ENCODE results near the gene JPH4. TPM values are rescaled to one million over a fixed set of nuclear protein-coding genes. Genes with fewer than 3 reads are reported as not detected.

Gene JPH4
- total and polyA plus RNA-seq, 2 of the 8 experiments (the other 6 are each of a cell fraction or from before 2014, with no cell fraction given): 23.9 to 46.7 TPM

GRCh38 chr14:23543403-23543802, 35.2 kb downstream of the JPH4 start:
- H4K5ac ChIP-seq (ENCODE audit: insufficient read length, low read depth, low read length): no peak overlapping the region
- H3K23me2 ChIP-seq (ENCODE audit: low read depth, low read length): peaks cover 16% of the 10 kb centered on the region
- FAIRE-seq: no peak
- no peak overlapping the region for H3K18ac ChIP-seq (ENCODE audit: extremely low read depth, low read length)
- H2BK12ac ChIP-seq (ENCODE audit: low read depth, low read length): peak overlapping the region; percentile 64; the same call in 1 of the 2 replicates
- POLR2A ChIA-PET (ENCODE audit: partially characterized antibody): interaction anchor here (31.9 to 52.7 kb wide), 3 partner anchors 4 to 65 kb away, joined by 944 to 1523 read pairs (median 1523); partner anchors contain the start of genes AP1G2, NGDN, THTPA and ZFHX2
- TF ChIP-seq RAD21 (IDR thresholded peaks at IDR 0.05 in 1 of 2, conservative IDR thresholded peaks at IDR 0.05 in 1 of 2; ENCODE audit: low read depth in 2 of 2, low read length in 2 of 2): no peak
- TF ChIP-seq RXRA (IDR thresholded peaks at IDR 0.05; ENCODE audit: insufficient read depth, low read depth, low read length): no peak
- TF ChIP-seq KDM1A (IDR thresholded peaks at IDR 0.05; ENCODE audit: borderline replicate concordance, low read length): no peak
- TF ChIP-seq KDM4A (IDR thresholded peaks at IDR 0.05; ENCODE audit: low read depth, low read length, severe bottlenecking): no peak
- no peak for TF ChIP-seq CBX5 (IDR thresholded peaks at IDR 0.05; ENCODE audit: low read depth, low read length)
- TF ChIP-seq POLR2A (IDR thresholded peaks at IDR 0.05; ENCODE audit: control extremely low read depth in 1 of 2, low read depth in 2 of 2, low read length in 2 of 2): no peak
- H4K20me1 ChIP-seq (replicated peaks in 1 of 2; ENCODE audit: control insufficient read depth in 1 of 2, insufficient read depth in 2 of 2, low read length in 2 of 2): no peaks in the 10 kb centered on the region
- CTCF ChIA-PET (ENCODE audit: partially characterized antibody): interaction anchor here (1.1 to 70.5 kb wide), 4 partner anchors 9 to 163 kb away, joined by 3 to 2092 read pairs (median 1314); partner anchors contain the start of genes AP1G2, NGDN, THTPA and ZFHX2
- H3K27ac ChIP-seq (ENCODE audit: low read depth, low read length): no peak overlapping the region
- H3K79me2 ChIP-seq (ENCODE audit: control insufficient read depth in 1 of 2, insufficient read depth in 2 of 2, low read length in 2 of 2): peaks cover 3 to 51% of the 10 kb centered on the region in 2 experiments; a peak in 2 of 4 replicates
- peaks cover 33 to 53% (median 41%) of the 10 kb centered on the region in 4 experiments for H3K4me1 ChIP-seq (replicated peaks in 1 of 4; ENCODE audit: control insufficient read depth in 3 of 4, insufficient read depth in 4 of 4, low read length in 3 of 4)
- peak overlapping the region; percentile 84; the same call in 1 of the 2 replicates for H2BK5ac ChIP-seq (ENCODE audit: low read depth, low read length)
- no peak overlapping the region for H3K4me2 ChIP-seq (ENCODE audit: insufficient read depth in 1 of 2, low read depth in 2 of 2, low read length in 2 of 2)
- H4K8ac ChIP-seq (ENCODE audit: extremely low read depth, insufficient read depth, low read length): no peak overlapping the region
- no peak overlapping the region for H3K4me3 ChIP-seq (ENCODE audit: extremely low read depth in 1 of 4, insufficient read depth in 2 of 4, low read depth in 3 of 4, low read length in 4 of 4)
- no peaks in the 10 kb centered on the region for H3K9me3 ChIP-seq (ENCODE audit: insufficient read depth in 2 of 2, low read depth in 1 of 2, low read length in 1 of 2)
- H3K36me3 ChIP-seq (ENCODE audit: control insufficient read depth in 2 of 4, insufficient read depth in 4 of 4, low read length in 3 of 4): peaks cover 0 to 16% (median 3%) of the 10 kb centered on the region in 4 experiments; a peak in 4 of 8 replicates
- WGBS, 2 experiments (ENCODE audit: extremely low coverage in 1 of 2, insufficient coverage in 1 of 2, insufficient read length in 1 of 2, insufficient replicate concordance in 2 of 2, low coverage in 1 of 2, low lambda C conversion rate in 2 of 2, missing lambda C conversion rate in 1 of 2): 92% methylated on average over 5 of the region's 5 CpGs; no CpG with 5 or more reads in 1 of the 2 experiments
- H2BK15ac ChIP-seq (ENCODE audit: low read length): no peak overlapping the region; the same call in 1 of the 2 replicates
- H3K9ac ChIP-seq (replicated peaks in 1 of 4; ENCODE audit: extremely low read depth in 1 of 4, low read depth in 3 of 4, low read length in 3 of 4): no peak overlapping the region
- H3K27me3 ChIP-seq (replicated peaks in 1 of 4; ENCODE audit: control insufficient read depth in 3 of 4, extremely low read depth in 1 of 4, insufficient read depth in 3 of 4, low read length in 3 of 4): no peaks in the 10 kb centered on the region
- peak overlapping the region; percentile 37 for H3K4ac ChIP-seq (replicated peaks; ENCODE audit: insufficient read length, low read depth, low read length)
- H2AK5ac ChIP-seq (ENCODE audit: low read depth, low read length): peak overlapping the region; percentile 79
- peaks cover 15% of the 10 kb centered on the region for H3K79me1 ChIP-seq (ENCODE audit: low read depth, low read length)
- no peak for DNase-seq (ENCODE audit: low read depth in 1 of 2, low spot score in 2 of 2)
- H3K56ac ChIP-seq (replicated peaks; ENCODE audit: insufficient read length, low read depth, low read length): no peak overlapping the region
- no peak overlapping the region for H3K23ac ChIP-seq (ENCODE audit: insufficient read length)
- peak overlapping the region; percentile 70 for H4K91ac ChIP-seq (replicated peaks; ENCODE audit: insufficient read length, low read length)
- 0 out of 2 replicates have a peak overlapping the region, but pooled peaks have one; percentile 63 for H2BK20ac ChIP-seq (ENCODE audit: low read length)
- no peak overlapping the region for H2AFZ ChIP-seq (ENCODE audit: low read length)
- no peak overlapping the region for H3K14ac ChIP-seq (ENCODE audit: insufficient read length)
- no peak overlapping the region for H2BK120ac ChIP-seq (replicated peaks; ENCODE audit: low read depth, low read length)

Measured in H1 (cell line).